Stomach (tissue), 9 donors: ENCODE results near the gene PDE8A. TPM values are rescaled to one million over a fixed set of nuclear protein-coding genes. Genes with fewer than 3 reads are reported as not detected.

ENCODE experiments used
- DNase-seq, 2 donors: peaks; one replicate each; pipeline versions ENCODE4 v3.0.0 to v3.0.0-alpha.2; 2013 to 2019
- H3K27ac ChIP-seq, 5 donors: fragments of 200-600 bp in 4 of 5; sonication (generic) in 4 of 5; one replicate each; pipeline ENCODE4 v1.5.1; 2013 to 2019; ENCODE audit warnings: mild to moderate bottlenecking in 1 of 5, moderate library complexity in 1 of 5
- H3K27me3 ChIP-seq, 3 donors: fragments of 200-600 bp; sonication (generic); one replicate each; pipeline ENCODE4 v1.5.1; 2017 to 2019; ENCODE audit warnings: mixed run types in 1 of 3
- H3K36me3 ChIP-seq, 4 donors: fragments of 200-600 bp; sonication (generic); 1 replicate in 3 of 4; 2 replicates in 1 of 4; pipeline ENCODE4 v1.5.1; 2016 to 2019
- H3K4me1 ChIP-seq, 4 donors: fragments of 200-600 bp; sonication (generic); one replicate each; pipeline ENCODE4 v1.5.1; 2016 to 2019
- H3K4me3 ChIP-seq, 4 donors: fragments of 200-600 bp; sonication (generic) in 3 of 4; one replicate each; pipeline ENCODE4 v1.5.1; 2016 to 2019; ENCODE audit warnings: mild to moderate bottlenecking in 1 of 4
- H3K9me3 ChIP-seq, 4 donors: fragments of 200-600 bp; sonication (generic); one replicate each; pipeline ENCODE4 v1.5.1; 2016 to 2019
- EP300 ChIP-seq: sonication (generic); formaldehyde crosslinking; IDR thresholded peaks from one replicate; pipeline ENCODE4 v1.6.1; 2017; ENCODE audit warnings: antibody characterized with exemption
- POLR2A ChIP-seq, 4 donors: fragments of 450-650 bp; IDR thresholded peaks; one replicate each; pipeline ENCODE4 v1.6.1; 2016; ENCODE audit warnings: antibody characterized with exemption in 4 of 4, control low read depth in 2 of 4, mild to moderate bottlenecking in 1 of 4, moderate library complexity in 1 of 4
- POLR2AphosphoS5 ChIP-seq, 3 donors: sonication (generic); formaldehyde crosslinking; IDR thresholded peaks; one replicate each; pipeline ENCODE4 v1.6.1; 2016; ENCODE audit warnings: antibody characterized with exemption in 3 of 3
- WGBS, 5 donors: extraction: QIAGEN DNeasy Blood & Tissue Kit in 3 of 5; methylation state at CpG; one replicate each; pipeline versions ENCODE4 v1.1.5 to v1.1.7; 2013 to 2018; 5-methylcytosine and 5-hydroxymethylcytosine counted together
- intact Hi-C: fragments of 100-400 bp; cut with DNase I; formaldehyde crosslinking; loops from one replicate; pipeline ENCODE4 v1.15.1; 2023; ENCODE audit warnings: low total_unique reads
- polyA plus RNA-seq, 3 donors: library from polyadenylated mRNA; stranded (reverse); fragments of 200-250 nt; gene quantifications; one replicate each; pipeline ENCODE4 v1.2.3, GENCODE V29; 2013
- total RNA-seq, 5 donors: library from RNA; depleted of rRNA; stranded (reverse); fragments of >200 nt; gene quantifications; one replicate each; pipeline versions ENCODE4 v1.1.0 to v1.2.3, GENCODE V29; 2014 to 2016
- TF ChIP-seq, protein P1 (sequence below), 7 experiments: fragments of 450-650 bp in 4 of 7; fragments of 200-600 bp in 3 of 7; sonication (generic) in 3 of 7; IDR thresholded peaks; one replicate each; pipeline ENCODE4 v1.5.1; 2016 to 2019; ENCODE audit warnings: antibody characterized with exemption in 7 of 7, control low read depth in 2 of 7, mild to moderate bottlenecking in 1 of 7
- donor health status: healthy with polysubstance abuse.
- donor health status: Bipolar disorder and iron deficiency.
- donor health status: healthy.

Gene PDE8A
- total and polyA plus RNA-seq, 8 donors: 15.6 to 85.9 (median 38.3) TPM

DNA sequence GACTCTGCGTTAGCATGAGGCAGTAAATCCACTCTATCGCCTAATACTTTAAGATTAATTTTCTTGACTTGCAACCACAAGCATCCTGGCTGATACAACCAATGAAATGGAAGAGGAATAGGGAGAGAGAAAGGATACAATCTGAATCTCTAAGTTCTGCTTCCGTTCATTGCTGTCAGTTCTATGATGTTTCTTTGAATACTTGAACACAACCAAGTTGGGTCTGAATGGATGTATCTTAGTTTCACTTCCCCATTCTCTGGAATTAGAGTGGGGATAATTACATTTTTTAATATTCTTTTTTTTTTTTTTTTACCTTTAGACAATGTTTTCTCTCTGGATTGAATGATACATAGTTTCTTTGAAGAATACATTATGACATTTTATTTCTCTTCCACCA is 22.9 kb downstream of the PDE8A start:
- TF ChIP-seq POLR2A (IDR thresholded peaks at IDR 0.05) (no peak), EP300 (no peak), POLR2AphosphoS5 (IDR thresholded peaks at IDR 0.05) (no peak)
- TF ChIP-seq, protein P1, sequence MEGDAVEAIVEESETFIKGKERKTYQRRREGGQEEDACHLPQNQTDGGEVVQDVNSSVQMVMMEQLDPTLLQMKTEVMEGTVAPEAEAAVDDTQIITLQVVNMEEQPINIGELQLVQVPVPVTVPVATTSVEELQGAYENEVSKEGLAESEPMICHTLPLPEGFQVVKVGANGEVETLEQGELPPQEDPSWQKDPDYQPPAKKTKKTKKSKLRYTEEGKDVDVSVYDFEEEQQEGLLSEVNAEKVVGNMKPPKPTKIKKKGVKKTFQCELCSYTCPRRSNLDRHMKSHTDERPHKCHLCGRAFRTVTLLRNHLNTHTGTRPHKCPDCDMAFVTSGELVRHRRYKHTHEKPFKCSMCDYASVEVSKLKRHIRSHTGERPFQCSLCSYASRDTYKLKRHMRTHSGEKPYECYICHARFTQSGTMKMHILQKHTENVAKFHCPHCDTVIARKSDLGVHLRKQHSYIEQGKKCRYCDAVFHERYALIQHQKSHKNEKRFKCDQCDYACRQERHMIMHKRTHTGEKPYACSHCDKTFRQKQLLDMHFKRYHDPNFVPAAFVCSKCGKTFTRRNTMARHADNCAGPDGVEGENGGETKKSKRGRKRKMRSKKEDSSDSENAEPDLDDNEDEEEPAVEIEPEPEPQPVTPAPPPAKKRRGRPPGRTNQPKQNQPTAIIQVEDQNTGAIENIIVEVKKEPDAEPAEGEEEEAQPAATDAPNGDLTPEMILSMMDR (IDR thresholded peaks at IDR 0.05): no peak
- peak overlapping the region in 1 of 5 donors; percentile 34 for H3K27ac ChIP-seq
- no peaks in the 10 kb centered on the region for H3K27me3 ChIP-seq
- H3K36me3 ChIP-seq: no peaks in the 10 kb centered on the region
- peaks cover 51 to 90% (median 71%) of the 10 kb centered on the region in 4 donors for H3K4me1 ChIP-seq
- intact Hi-C loops: no loop called here
- no peak overlapping the region for H3K4me3 ChIP-seq
- DNase-seq: no peak
- H3K9me3 ChIP-seq: no peaks in the 10 kb centered on the region
- WGBS, 5 donors: 80 to 95% (median 90%) methylated on average over 3 of the region's 3 CpGs

DNA sequence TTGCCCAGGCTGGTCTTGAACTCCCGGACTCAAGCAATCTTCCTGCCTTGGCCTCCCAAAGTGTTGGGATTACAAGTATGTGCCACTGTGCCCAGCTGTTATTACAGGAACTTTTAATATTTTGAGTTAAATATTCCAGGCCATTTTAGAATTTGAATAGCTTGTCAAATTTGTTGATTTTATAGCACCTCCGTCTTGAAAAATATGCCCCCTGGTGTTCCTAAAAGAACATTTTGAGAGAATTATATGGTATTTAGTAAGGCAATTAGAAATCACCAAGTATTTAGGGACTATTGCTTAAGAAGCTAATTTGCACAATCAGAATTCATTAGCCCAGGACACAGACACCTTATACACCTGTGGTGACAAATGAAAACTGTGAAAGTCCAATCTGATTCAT is 23.7 kb downstream of the PDE8A start:
- H3K4me1 ChIP-seq: peaks cover 51 to 90% (median 71%) of the 10 kb centered on the region in 4 donors
- WGBS, 5 donors: 75 to 86% (median 84%) methylated on average over 2 of the region's 2 CpGs
- intact Hi-C loops: no loop called here
- no peak overlapping the region for H3K4me3 ChIP-seq
- TF ChIP-seq POLR2A (IDR thresholded peaks at IDR 0.05) (no peak), EP300 (no peak), POLR2AphosphoS5 (IDR thresholded peaks at IDR 0.05) (no peak)
- TF ChIP-seq, protein P1 (IDR thresholded peaks at IDR 0.05): no peak
- H3K27ac ChIP-seq: no peak overlapping the region
- H3K9me3 ChIP-seq: no peaks in the 10 kb centered on the region
- H3K27me3 ChIP-seq: no peaks in the 10 kb centered on the region
- DNase-seq: no peak
- no peaks in the 10 kb centered on the region for H3K36me3 ChIP-seq

DNA sequence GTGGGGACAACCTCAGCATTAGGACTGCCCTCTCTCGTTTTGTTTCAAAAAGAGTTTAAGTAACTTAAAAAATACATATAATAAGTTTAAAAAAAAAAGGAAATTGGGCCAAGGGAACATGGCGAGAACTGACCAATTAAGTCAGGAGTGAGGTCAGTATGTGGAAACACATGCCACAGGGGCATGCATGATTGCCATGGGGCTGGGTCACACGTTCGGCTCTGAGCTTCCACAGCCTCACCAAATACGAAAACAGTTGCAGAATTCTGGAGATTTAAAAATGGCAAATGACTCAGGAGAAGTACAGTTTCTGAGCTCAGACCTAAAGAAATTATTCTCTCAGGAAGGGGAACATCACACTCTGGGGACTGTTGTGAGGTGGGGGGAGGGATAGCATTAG is 24.1 kb downstream of the PDE8A start:
- no peaks in the 10 kb centered on the region for H3K9me3 ChIP-seq
- intact Hi-C loops: no loop called here
- H3K27me3 ChIP-seq: no peaks in the 10 kb centered on the region
- no peak for DNase-seq
- H3K4me1 ChIP-seq: peaks cover 51 to 90% (median 71%) of the 10 kb centered on the region in 4 donors
- TF ChIP-seq, protein P1 (IDR thresholded peaks at IDR 0.05): no peak
- no peak for TF ChIP-seq POLR2A (IDR thresholded peaks at IDR 0.05)
- TF ChIP-seq EP300: no peak
- TF ChIP-seq POLR2AphosphoS5 (IDR thresholded peaks at IDR 0.05): no peak
- WGBS, 5 donors: 77 to 90% (median 82%) methylated on average over 5 of the region's 5 CpGs
- H3K36me3 ChIP-seq: no peaks in the 10 kb centered on the region
- H3K4me3 ChIP-seq: no peak overlapping the region
- no peak overlapping the region for H3K27ac ChIP-seq

DNA sequence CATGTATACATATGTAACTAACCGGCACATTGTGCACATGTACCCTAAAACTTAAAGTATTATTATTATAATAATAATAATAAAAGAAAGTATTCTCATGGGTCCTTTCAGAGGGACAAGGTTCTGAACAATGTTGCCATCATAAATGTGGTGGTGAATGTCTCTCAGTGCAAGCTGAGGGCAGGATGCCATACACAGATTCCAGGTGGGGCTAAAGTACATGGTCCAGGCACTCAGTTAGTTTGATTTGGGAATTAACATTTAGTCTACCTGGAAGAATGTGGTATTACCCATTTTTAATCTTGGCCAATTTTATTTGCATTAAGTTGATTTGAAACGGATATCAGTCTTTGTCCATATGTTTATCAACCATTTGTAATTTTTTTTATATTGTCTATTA is 24.5 kb downstream of the PDE8A start:
- no peak overlapping the region for H3K4me3 ChIP-seq
- peaks cover 50 to 90% (median 71%) of the 10 kb centered on the region in 4 donors for H3K4me1 ChIP-seq
- TF ChIP-seq POLR2A (IDR thresholded peaks at IDR 0.05) (no peak), POLR2AphosphoS5 (IDR thresholded peaks at IDR 0.05) (no peak), EP300 (no peak)
- TF ChIP-seq, protein P1 (IDR thresholded peaks at IDR 0.05): no peak
- no peak overlapping the region for H3K27ac ChIP-seq
- intact Hi-C loops: no loop called here
- H3K9me3 ChIP-seq: no peaks in the 10 kb centered on the region
- no peaks in the 10 kb centered on the region for H3K36me3 ChIP-seq
- 60 to 74% (median 69%) methylated on average over 2 of the region's 2 CpGs for WGBS, 5 donors
- no peaks in the 10 kb centered on the region for H3K27me3 ChIP-seq
- no peak for DNase-seq
